Uterus (tissue), 4 donors: ENCODE results near the gene AIG1. TPM values are rescaled to one million over a fixed set of nuclear protein-coding genes. Genes with fewer than 3 reads are reported as not detected.

ENCODE experiments used
- DNase-seq, 2 donors: peaks; one replicate each; pipeline ENCODE4 v3.0.0-alpha.2; 2019 to 2020
- H3K27ac ChIP-seq, 2 donors: fragments of 200-600 bp; sonication (generic); 1 replicate in 1 of 2; 2 replicates in 1 of 2; pipeline ENCODE4 v1.5.1; 2016 to 2018
- H3K27me3 ChIP-seq, 2 donors: fragments of 200-600 bp; sonication (generic); one replicate each; pipeline ENCODE4 v1.5.1; 2018 to 2019; ENCODE audit warnings: control low read depth in 1 of 2
- H3K36me3 ChIP-seq, 2 donors: fragments of 200-600 bp; sonication (generic); one replicate each; pipeline ENCODE4 v1.5.1; 2019; ENCODE audit warnings: control low read depth in 1 of 2
- H3K4me1 ChIP-seq, 2 donors: fragments of 200-600 bp; sonication (generic); one replicate each; pipeline ENCODE4 v1.5.1; 2018 to 2019; ENCODE audit warnings: control low read depth in 1 of 2
- H3K4me3 ChIP-seq, 2 donors: fragments of 200-600 bp; sonication (generic); 1 replicate in 1 of 2; 2 replicates in 1 of 2; pipeline ENCODE4 v1.5.1; 2018 to 2019; ENCODE audit warnings: mild to moderate bottlenecking in 1 of 2
- H3K9me3 ChIP-seq, 2 donors: fragments of 200-600 bp; sonication (generic); one replicate each; pipeline ENCODE4 v1.5.1; 2019; ENCODE audit warnings: control low read depth in 1 of 2
- POLR2A ChIP-seq, 2 donors: fragments of 450-650 bp; IDR thresholded peaks; one replicate each; pipeline ENCODE4 v1.6.1; 2016; ENCODE audit warnings: antibody characterized with exemption in 2 of 2, mild to moderate bottlenecking in 1 of 2, moderate library complexity in 1 of 2
- intact Hi-C: fragments of 100-400 bp; cut with DNase I; formaldehyde crosslinking; loops from one replicate; pipeline ENCODE4 v1.15.1; 2023; ENCODE audit warnings: low total_unique reads
- total RNA-seq, 4 donors: library from RNA; depleted of rRNA in 3 of 4; stranded (reverse); fragments of >200 nt in 3 of 4; gene quantifications; one replicate each; pipeline versions ENCODE4 v1.1.0 to v1.2.4, GENCODE V29; 2014 to 2023
- TF ChIP-seq, protein P1 (sequence below), 4 experiments: fragments of 200-600 bp in 2 of 4; fragments of 450-650 bp in 2 of 4; sonication (generic) in 2 of 4; IDR thresholded peaks; one replicate each; pipeline ENCODE4 v1.5.1; 2016 to 2019; ENCODE audit warnings: antibody characterized with exemption in 4 of 4, mild to moderate bottlenecking in 2 of 4, moderate library complexity in 1 of 4
- donor health status: DM: yes; HTN: yes; CAD: no.

Gene AIG1
- total RNA-seq, 4 donors from 2014 or later = 6.9 to 36.6 (median 27.8) TPM

- TF ChIP-seq, protein P1, sequence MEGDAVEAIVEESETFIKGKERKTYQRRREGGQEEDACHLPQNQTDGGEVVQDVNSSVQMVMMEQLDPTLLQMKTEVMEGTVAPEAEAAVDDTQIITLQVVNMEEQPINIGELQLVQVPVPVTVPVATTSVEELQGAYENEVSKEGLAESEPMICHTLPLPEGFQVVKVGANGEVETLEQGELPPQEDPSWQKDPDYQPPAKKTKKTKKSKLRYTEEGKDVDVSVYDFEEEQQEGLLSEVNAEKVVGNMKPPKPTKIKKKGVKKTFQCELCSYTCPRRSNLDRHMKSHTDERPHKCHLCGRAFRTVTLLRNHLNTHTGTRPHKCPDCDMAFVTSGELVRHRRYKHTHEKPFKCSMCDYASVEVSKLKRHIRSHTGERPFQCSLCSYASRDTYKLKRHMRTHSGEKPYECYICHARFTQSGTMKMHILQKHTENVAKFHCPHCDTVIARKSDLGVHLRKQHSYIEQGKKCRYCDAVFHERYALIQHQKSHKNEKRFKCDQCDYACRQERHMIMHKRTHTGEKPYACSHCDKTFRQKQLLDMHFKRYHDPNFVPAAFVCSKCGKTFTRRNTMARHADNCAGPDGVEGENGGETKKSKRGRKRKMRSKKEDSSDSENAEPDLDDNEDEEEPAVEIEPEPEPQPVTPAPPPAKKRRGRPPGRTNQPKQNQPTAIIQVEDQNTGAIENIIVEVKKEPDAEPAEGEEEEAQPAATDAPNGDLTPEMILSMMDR (IDR thresholded peaks at IDR 0.05) = no peak
- TF ChIP-seq POLR2A (IDR thresholded peaks at IDR 0.05) = no peak
Observed at GRCh38 chr6:143357561-143358255, 297.0 kb downstream of the AIG1 start.

GRCh38 chr6:143361536-143362191, 301.0 kb downstream of the AIG1 start:
- Histone ChIP-seq H3K4me3 (no peak overlapping the region), H3K9me3 (no peaks in the 10 kb centered on the region), H3K27me3 (no peaks in the 10 kb centered on the region), H3K36me3 (no peaks in the 10 kb centered on the region), H3K4me1 (no peaks in the 10 kb centered on the region), H3K27ac (no peak overlapping the region)
- TF ChIP-seq POLR2A (IDR thresholded peaks at IDR 0.05) = no peak
- TF ChIP-seq, protein P1 (IDR thresholded peaks at IDR 0.05) = no peak
- intact Hi-C loops = no loop called here
- no peak for DNase-seq

More at GRCh38 chr6:143357561-143358255, 297.0 kb downstream of the AIG1 start:
- no peaks in the 10 kb centered on the region for H3K9me3 ChIP-seq
- no peak overlapping the region for H3K4me3 ChIP-seq
- no peaks in the 10 kb centered on the region for H3K27me3 ChIP-seq
- no peak overlapping the region for H3K27ac ChIP-seq
- DNase-seq = no peak
- no peaks in the 10 kb centered on the region for H3K4me1 ChIP-seq
- intact Hi-C loops = no loop called here
- H3K36me3 ChIP-seq = no peaks in the 10 kb centered on the region

GRCh38 chr6:143362192-143362558, 301.5 kb downstream of the AIG1 start:
- Histone ChIP-seq H3K4me1 (no peaks in the 10 kb centered on the region), H3K9me3 (no peaks in the 10 kb centered on the region), H3K27ac (no peak overlapping the region), H3K4me3 (no peak overlapping the region), H3K27me3 (no peaks in the 10 kb centered on the region), H3K36me3 (no peaks in the 10 kb centered on the region)
- intact Hi-C loops = no loop called here
- no peak for DNase-seq
- no peak for TF ChIP-seq POLR2A (IDR thresholded peaks at IDR 0.05)
- TF ChIP-seq, protein P1 (IDR thresholded peaks at IDR 0.05) = no peak

DNA sequence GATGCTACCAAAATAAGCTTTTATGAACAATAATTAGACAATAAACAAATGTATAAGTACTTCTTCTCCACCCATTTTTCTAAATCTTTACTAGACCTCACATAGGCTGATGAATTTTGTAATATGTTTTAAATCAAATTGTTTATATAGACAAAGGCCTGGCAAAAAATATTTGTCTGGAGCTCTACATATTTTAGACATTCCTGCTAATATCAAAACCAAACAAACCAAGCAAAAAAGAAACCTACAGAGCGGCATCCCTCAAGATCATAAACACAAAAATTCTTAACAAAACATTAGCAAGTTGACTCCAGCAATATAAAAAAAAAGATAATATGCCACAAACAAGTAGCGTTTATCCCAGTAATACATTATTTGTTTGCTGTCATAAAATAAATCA, 302.6 kb downstream of the AIG1 start:
- Histone ChIP-seq H3K27me3 (no peaks in the 10 kb centered on the region), H3K36me3 (no peaks in the 10 kb centered on the region), H3K9me3 (no peaks in the 10 kb centered on the region), H3K27ac (no peak overlapping the region), H3K4me1 (no peaks in the 10 kb centered on the region), H3K4me3 (no peak overlapping the region)
- no peak for TF ChIP-seq POLR2A (IDR thresholded peaks at IDR 0.05)
- TF ChIP-seq, protein P1 (IDR thresholded peaks at IDR 0.05) = no peak
- intact Hi-C loops = no loop called here
- no peak for DNase-seq

- intact Hi-C loops = no loop called here
- Histone ChIP-seq H3K27me3 (no peaks in the 10 kb centered on the region), H3K36me3 (no peaks in the 10 kb centered on the region), H3K9me3 (no peaks in the 10 kb centered on the region), H3K27ac (no peak overlapping the region), H3K4me1 (no peaks in the 10 kb centered on the region), H3K4me3 (no peak overlapping the region)
- no peak for DNase-seq
- no peak for TF ChIP-seq POLR2A (IDR thresholded peaks at IDR 0.05)
- TF ChIP-seq, protein P1 (IDR thresholded peaks at IDR 0.05) = no peak
Observed at GRCh38 chr6:143368426-143368825, 307.7 kb downstream of the AIG1 start.
